Measurements from ENCODE around the gene LAYN. TPM values are rescaled to one million over a fixed set of nuclear protein-coding genes. Genes with fewer than 3 reads are reported as not detected.

Gene LAYN
- total and polyA plus RNA-seq, 2 of the 13 experiments (the other 11 are each of a cell fraction or from before 2014, with no cell fraction given): 0.17 TPM; not detected in 1

- TF ChIP-seq, protein P1, sequence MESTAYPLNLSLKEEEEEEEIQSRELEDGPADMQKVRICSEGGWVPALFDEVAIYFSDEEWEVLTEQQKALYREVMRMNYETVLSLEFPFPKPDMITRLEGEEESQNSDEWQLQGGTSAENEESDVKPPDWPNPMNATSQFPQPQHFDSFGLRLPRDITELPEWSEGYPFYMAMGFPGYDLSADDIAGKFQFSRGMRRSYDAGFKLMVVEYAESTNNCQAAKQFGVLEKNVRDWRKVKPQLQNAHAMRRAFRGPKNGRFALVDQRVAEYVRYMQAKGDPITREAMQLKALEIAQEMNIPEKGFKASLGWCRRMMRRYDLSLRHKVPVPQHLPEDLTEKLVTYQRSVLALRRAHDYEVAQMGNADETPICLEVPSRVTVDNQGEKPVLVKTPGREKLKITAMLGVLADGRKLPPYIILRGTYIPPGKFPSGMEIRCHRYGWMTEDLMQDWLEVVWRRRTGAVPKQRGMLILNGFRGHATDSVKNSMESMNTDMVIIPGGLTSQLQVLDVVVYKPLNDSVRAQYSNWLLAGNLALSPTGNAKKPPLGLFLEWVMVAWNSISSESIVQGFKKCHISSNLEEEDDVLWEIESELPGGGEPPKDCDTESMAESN (CRISPR knock-in tag; conservative IDR thresholded peaks at IDR 0.05): no peak
- TF ChIP-seq FOXA3 (CRISPR knock-in tag; IDR thresholded peaks at IDR 0.05): no peak
Measured at GRCh38 chr11:111598148-111598547, 57.6 kb downstream of the LAYN start (continued).

DNA sequence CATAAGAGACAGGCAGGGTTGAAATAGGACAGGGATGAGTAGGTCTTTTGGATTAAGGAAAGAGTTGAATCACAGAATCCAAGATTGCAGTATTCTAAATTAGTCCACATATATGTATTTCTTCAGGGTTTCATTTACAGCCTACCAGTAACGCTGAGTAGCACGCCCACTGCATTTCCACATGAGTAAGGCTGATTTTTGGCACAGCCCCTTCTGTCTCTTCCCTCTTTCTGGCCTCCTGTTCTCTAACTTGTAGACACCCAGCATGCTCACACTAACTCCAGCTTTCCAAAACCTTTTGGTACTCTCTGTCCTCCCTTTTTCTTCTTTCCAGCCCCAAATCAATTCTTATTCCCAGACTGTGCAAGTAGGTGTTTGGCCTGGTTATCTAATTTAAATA lies 58.0 kb downstream of the LAYN start:
- H3K9ac ChIP-seq (ENCODE audit: insufficient read depth, low read depth, low read length): no peak overlapping the region
- CTCF ChIA-PET (ENCODE audit: low intra/inter-chr PET ratio, low total read pairs): no interaction called here
- no peaks in the 10 kb centered on the region for H3K36me3 ChIP-seq (replicated peaks in 1 of 2; ENCODE audit: control insufficient read depth in 1 of 2, insufficient read depth in 2 of 2, low read length in 2 of 2)
- no peak for DNase-seq (ENCODE audit: low spot score)
- intact Hi-C loops (cut with micrococcal nuclease; ENCODE audit: unreplicated experiment) (no loop called here), in situ Hi-C loops (cut with HindIII; ENCODE audit: extremely low pct_ligation_motif_present, low pct_unique_long_range_greater_than_20kb) (no loop called here)
- 0 out of 2 replicates have a peak, but pooled peaks cover under 1% of the 10 kb centered on the region for H4K20me1 ChIP-seq (ENCODE audit: insufficient read depth, low read length)
- H3K27ac ChIP-seq (ENCODE audit: extremely low read length, insufficient read depth, low read length): no peak overlapping the region
- no TSS peak for BruUV-seq (replicated peaks)
- FAIRE-seq: no peak
- H2AFZ ChIP-seq (ENCODE audit: low read length): peak overlapping the region; percentile 48
- no peak overlapping the region for H3K4me3 ChIP-seq (replicated peaks in 1 of 3; ENCODE audit: insufficient read depth in 1 of 3, low read depth in 2 of 3, low read length in 3 of 3)
- H3K4me1 ChIP-seq (ENCODE audit: insufficient read depth, low read length): peaks cover 26% of the 10 kb centered on the region
- 32% methylated on average over 2 of the region's 2 CpGs for WGBS (ENCODE audit: low lambda C conversion rate)
- ATAC-seq: no peak
- TF ChIP-seq HNRNPL (IDR thresholded peaks at IDR 0.05; ENCODE audit: low read depth, low read length) (no peak), GABPA (IDR thresholded peaks at IDR 0.05; ENCODE audit: low read depth, low read length) (no peak), GABPA (CRISPR knock-in tag; IDR thresholded peaks at IDR 0.05; ENCODE audit: low read depth) (no peak), CENPX (CRISPR knock-in tag; IDR thresholded peaks at IDR 0.05) (no peak)
- TF ChIP-seq, protein P2, sequence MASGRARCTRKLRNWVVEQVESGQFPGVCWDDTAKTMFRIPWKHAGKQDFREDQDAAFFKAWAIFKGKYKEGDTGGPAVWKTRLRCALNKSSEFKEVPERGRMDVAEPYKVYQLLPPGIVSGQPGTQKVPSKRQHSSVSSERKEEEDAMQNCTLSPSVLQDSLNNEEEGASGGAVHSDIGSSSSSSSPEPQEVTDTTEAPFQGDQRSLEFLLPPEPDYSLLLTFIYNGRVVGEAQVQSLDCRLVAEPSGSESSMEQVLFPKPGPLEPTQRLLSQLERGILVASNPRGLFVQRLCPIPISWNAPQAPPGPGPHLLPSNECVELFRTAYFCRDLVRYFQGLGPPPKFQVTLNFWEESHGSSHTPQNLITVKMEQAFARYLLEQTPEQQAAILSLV (CRISPR knock-in tag; IDR thresholded peaks at IDR 0.05; ENCODE audit: borderline replicate concordance): no peak
- H3K27me3 ChIP-seq (ENCODE audit: control insufficient read depth in 1 of 2, insufficient read depth in 2 of 2, low read length in 2 of 2): no peaks in the 10 kb centered on the region; a peak in 1 of 5 replicates
- H3K79me2 ChIP-seq (ENCODE audit: insufficient read depth, low read length): peaks cover 11% of the 10 kb centered on the region
- POLR2A ChIA-PET: interaction anchor here (1.7 kb wide), 1 partner anchor 188 kb away, joined by 4 read pairs; no protein-coding TSS in a partner anchor
- H3K4me2 ChIP-seq (ENCODE audit: low read depth, low read length): no peak overlapping the region; the same call in 1 of the 2 replicates
- H3K9me3 ChIP-seq (ENCODE audit: low read length): no peaks in the 10 kb centered on the region
